Esophagus muscularis mucosa (tissue), 4 donors: ENCODE data around the gene SERINC3.

ENCODE experiments used
- CTCF ChIP-seq, 3 experiments: fragments of 200-600 bp in 2 of 3; fragments of 450-650 bp in 1 of 3; sonication (generic) in 2 of 3; IDR thresholded peaks; one replicate each; pipeline ENCODE4 v1.5.1; 2017 to 2019; ENCODE audit warnings: antibody characterized with exemption in 3 of 3, mild to moderate bottlenecking in 2 of 3, moderate library complexity in 1 of 3
- EP300 ChIP-seq: sonication (generic); formaldehyde crosslinking; IDR thresholded peaks from one replicate; pipeline ENCODE4 v1.6.1; 2017; ENCODE audit warnings: antibody characterized with exemption
- POLR2A ChIP-seq: fragments of 450-650 bp; IDR thresholded peaks from one replicate; pipeline ENCODE4 v1.6.1; 2017; ENCODE audit warnings: antibody characterized with exemption, moderate library complexity, mild to moderate bottlenecking, low read depth
- POLR2AphosphoS5 ChIP-seq, 2 donors: sonication (generic); formaldehyde crosslinking; IDR thresholded peaks; one replicate each; pipeline ENCODE4 v1.6.1; 2017; ENCODE audit warnings: antibody characterized with exemption in 2 of 2

- TF ChIP-seq CTCF (IDR thresholded peaks at IDR 0.05) (no peak), POLR2AphosphoS5 (IDR thresholded peaks at IDR 0.05) (no peak), POLR2A (no peak), EP300 (no peak)
Observed at GRCh38 chr20:44528309-44528708, 6.4 kb upstream of the SERINC3 start.
